Measurements from ENCODE around the gene ZNF160. TPM values are rescaled to one million over a fixed set of nuclear protein-coding genes. Genes with fewer than 3 reads are reported as not detected.

Gene ZNF160
- total and polyA plus RNA-seq, 2 of the 8 experiments (the other 6 are each of a cell fraction or from before 2014, with no cell fraction given): 15.8 to 31.2 TPM

DNA sequence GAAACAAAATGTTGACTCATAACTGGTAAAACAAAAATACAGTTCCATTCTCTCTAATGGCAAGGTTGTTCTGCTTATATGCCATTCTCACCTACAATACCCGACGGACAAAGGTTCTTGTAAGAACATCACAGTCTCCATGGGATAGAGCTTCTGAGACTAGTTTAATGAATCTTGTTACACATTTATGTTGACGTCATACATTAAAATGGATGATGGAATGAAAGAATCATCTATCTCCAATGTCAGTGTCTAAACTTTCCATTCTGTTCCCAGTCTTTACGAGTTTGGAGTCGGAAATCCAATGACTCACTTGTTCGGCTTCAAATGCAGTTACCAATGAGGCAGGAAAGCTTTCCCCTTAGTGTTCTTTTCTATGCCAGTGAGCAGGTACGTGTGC lies 17.7 kb downstream of the ZNF160 start:
- Histone ChIP-seq H4K8ac (ENCODE audit: extremely low read depth, insufficient read depth, low read length) (no peak overlapping the region), H2BK15ac (ENCODE audit: low read length) (no peak overlapping the region), H2AK5ac (ENCODE audit: low read depth, low read length) (no peak overlapping the region), H3K79me1 (ENCODE audit: low read depth, low read length) (peaks cover 2% of the 10 kb centered on the region; the same call in 1 of the 2 replicates), H3K36me3 (ENCODE audit: control insufficient read depth in 2 of 4, insufficient read depth in 4 of 4, low read length in 3 of 4) (peaks cover 7 to 36% (median 21%) of the 10 kb centered on the region in 4 experiments; a peak in 6 of 8 replicates), H4K91ac (replicated peaks; ENCODE audit: insufficient read length, low read length) (no peak overlapping the region), H3K4ac (replicated peaks; ENCODE audit: insufficient read length, low read depth, low read length) (no peak overlapping the region), H2BK5ac (ENCODE audit: low read depth, low read length) (no peak overlapping the region), H3K14ac (ENCODE audit: insufficient read length) (no peak overlapping the region), H3K9me3 (ENCODE audit: insufficient read depth in 2 of 2, low read depth in 1 of 2, low read length in 1 of 2) (no peaks in the 10 kb centered on the region), H3K27ac (ENCODE audit: low read depth, low read length) (no peak overlapping the region), H2BK12ac (ENCODE audit: low read depth, low read length) (no peak overlapping the region), H3K18ac (ENCODE audit: extremely low read depth, low read length) (no peak overlapping the region), H3K23me2 (ENCODE audit: low read depth, low read length) (no peaks in the 10 kb centered on the region), H2BK120ac (replicated peaks; ENCODE audit: low read depth, low read length) (no peak overlapping the region), H4K5ac (ENCODE audit: insufficient read length, low read depth, low read length) (no peak overlapping the region), H3K27me3 (replicated peaks in 1 of 4; ENCODE audit: control insufficient read depth in 3 of 4, extremely low read depth in 1 of 4, insufficient read depth in 3 of 4, low read length in 3 of 4) (no peaks in the 10 kb centered on the region), H3K56ac (replicated peaks; ENCODE audit: insufficient read length, low read depth, low read length) (no peak overlapping the region), H3K9ac (replicated peaks in 1 of 4; ENCODE audit: extremely low read depth in 1 of 4, low read depth in 3 of 4, low read length in 3 of 4) (no peak overlapping the region), H3K4me2 (ENCODE audit: insufficient read depth in 1 of 2, low read depth in 2 of 2, low read length in 2 of 2) (no peak overlapping the region), H2BK20ac (ENCODE audit: low read length) (no peak overlapping the region), H4K20me1 (replicated peaks in 1 of 2; ENCODE audit: control insufficient read depth in 1 of 2, insufficient read depth in 2 of 2, low read length in 2 of 2) (peaks cover 0 to 2% of the 10 kb centered on the region in 2 experiments), H3K79me2 (ENCODE audit: control insufficient read depth in 1 of 2, insufficient read depth in 2 of 2, low read length in 2 of 2) (peaks cover 0 to 2% of the 10 kb centered on the region in 2 experiments; a peak in 1 of 4 replicates), H3K23ac (ENCODE audit: insufficient read length) (no peak overlapping the region), H3K4me1 (replicated peaks in 1 of 4; ENCODE audit: control insufficient read depth in 3 of 4, insufficient read depth in 4 of 4, low read length in 3 of 4) (no peaks in the 10 kb centered on the region), H3K4me3 (ENCODE audit: extremely low read depth in 1 of 4, insufficient read depth in 2 of 4, low read depth in 3 of 4, low read length in 4 of 4) (no peak overlapping the region), H2AFZ (ENCODE audit: low read length) (no peak overlapping the region)
- FAIRE-seq (no peak), DNase-seq (ENCODE audit: low read depth in 1 of 2, low spot score in 2 of 2) (no peak)
- CTCF ChIA-PET (ENCODE audit: partially characterized antibody): interaction anchor here (0.7 to 2.0 kb wide), 2 partner anchors 9 to 248 kb away, joined by 3 to 17 read pairs; no protein-coding TSS in a partner anchor
- POLR2A ChIA-PET (ENCODE audit: partially characterized antibody): interaction anchor here (1.1 kb wide), 1 partner anchor 11 kb away, joined by 4 read pairs; no protein-coding TSS in a partner anchor
- 94% methylated on average over 7 of the region's 7 CpGs; no CpG with 5 or more reads in 1 of the 2 experiments for WGBS, 2 experiments (ENCODE audit: extremely low coverage in 1 of 2, insufficient coverage in 1 of 2, insufficient read length in 1 of 2, insufficient replicate concordance in 2 of 2, low coverage in 1 of 2, low lambda C conversion rate in 2 of 2, missing lambda C conversion rate in 1 of 2)
- TF ChIP-seq BRCA1 (IDR thresholded peaks at IDR 0.05; ENCODE audit: low read depth, low read length): no peak
- TF ChIP-seq RFX5 (IDR thresholded peaks at IDR 0.05; ENCODE audit: borderline replicate concordance, low read depth, low read length): no peak
- TF ChIP-seq, protein P1, sequence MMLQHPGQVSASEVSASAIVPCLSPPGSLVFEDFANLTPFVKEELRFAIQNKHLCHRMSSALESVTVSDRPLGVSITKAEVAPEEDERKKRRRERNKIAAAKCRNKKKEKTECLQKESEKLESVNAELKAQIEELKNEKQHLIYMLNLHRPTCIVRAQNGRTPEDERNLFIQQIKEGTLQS (IDR thresholded peaks at IDR 0.05; ENCODE audit: insufficient read depth, low read depth, low read length): no peak
- no peak for TF ChIP-seq POLR2AphosphoS5 (IDR thresholded peaks at IDR 0.05; ENCODE audit: low read depth, low read length)

Measured in H1 (cell line).